ENCODE results near the gene SMYD4.
A peak's percentile ranks its signal among the peaks of the same experiment; 100 is the strongest.
"Not testable (repeated sequence)": the region's sequence is repeated elsewhere in the genome, so short reads cannot be mapped to it uniquely, and the experiment has no call there.

Gene SMYD4

DNA sequence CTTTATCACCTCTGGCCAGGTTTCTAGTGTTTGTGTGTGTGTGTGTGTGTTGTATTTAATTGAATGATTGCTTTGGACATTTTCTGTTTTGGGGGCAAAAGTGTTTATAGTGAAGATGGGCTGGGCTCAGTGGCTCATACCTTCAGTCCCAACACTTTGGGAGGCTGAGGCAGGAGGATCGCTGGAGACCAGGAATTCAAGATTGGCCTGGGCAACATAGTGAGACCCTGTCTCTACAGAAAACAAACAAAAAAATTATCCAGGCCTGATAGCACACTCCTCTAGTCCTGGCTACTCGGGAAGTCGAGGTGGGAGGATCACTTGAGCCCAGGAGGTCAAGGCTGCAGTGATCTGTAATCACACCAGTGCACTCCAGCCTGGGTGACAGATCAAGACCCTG, 37.6 kb upstream of the SMYD4 start:
- DNase-seq = no peak
- Histone ChIP-seq H3K4me1 (ENCODE audit: control insufficient read depth, insufficient read depth, low read length, poor library complexity, severe bottlenecking) (peaks cover 24% of the 10 kb centered on the region), H3K27me3 (replicated peaks; ENCODE audit: control insufficient read depth, insufficient read depth, low read length, poor library complexity, severe bottlenecking) (no peaks in the 10 kb centered on the region), H3K27ac (ENCODE audit: insufficient read depth, low read length, poor library complexity, severe bottlenecking) (no peak overlapping the region), H3K9me3 (ENCODE audit: control insufficient read depth, low read length) (no peaks in the 10 kb centered on the region), H3K36me3 (ENCODE audit: control insufficient read depth, insufficient read depth, low read length) (no peaks in the 10 kb centered on the region), H3K4me3 (ENCODE audit: insufficient read depth, low read depth, low read length, poor library complexity, severe bottlenecking) (no peak overlapping the region)

DNA sequence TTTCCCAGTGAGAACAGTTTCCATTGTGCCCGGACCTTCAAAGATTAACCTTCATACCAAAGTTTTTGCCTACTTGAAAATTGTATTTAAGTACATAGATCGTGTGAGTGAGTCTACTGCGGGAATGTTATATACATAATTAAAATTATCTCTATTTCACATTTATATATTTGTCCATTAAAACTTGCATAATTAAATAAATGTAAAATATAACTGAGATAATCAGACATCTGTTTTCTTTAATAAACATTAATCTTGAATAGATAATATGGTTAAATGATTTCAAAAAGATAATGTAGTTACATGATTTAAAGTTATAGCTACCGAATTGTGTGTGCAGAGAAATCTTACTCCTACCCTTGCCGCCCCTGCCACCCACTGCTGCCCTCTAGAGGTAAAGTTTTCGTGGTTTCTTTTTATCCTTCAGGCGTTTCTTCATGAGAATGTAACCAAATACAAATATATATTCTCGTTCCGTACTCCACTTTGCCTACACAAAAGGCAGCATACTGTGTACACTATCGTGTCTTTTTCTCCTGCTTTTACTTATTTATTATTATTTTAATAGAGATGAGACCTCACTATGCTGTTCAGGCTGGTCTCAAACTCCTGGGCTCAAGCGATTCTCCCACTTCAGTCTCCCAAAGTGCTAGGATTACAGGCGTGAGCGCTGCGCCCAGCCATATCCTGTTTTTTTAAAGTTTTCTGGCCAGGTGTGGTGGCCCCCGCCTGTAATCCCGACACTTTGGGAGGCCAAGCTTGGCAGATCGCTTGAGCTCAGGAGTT, 35.7 kb upstream of the SMYD4 start:
- peak in 2 of 3 donors; percentile 16 to 28 for DNase-seq
- Histone ChIP-seq H3K27ac (ENCODE audit: insufficient read depth, low read length, poor library complexity, severe bottlenecking) (no peak overlapping the region), H3K9me3 (ENCODE audit: control insufficient read depth, low read length) (no peaks in the 10 kb centered on the region), H3K27me3 (replicated peaks; ENCODE audit: control insufficient read depth, insufficient read depth, low read length, poor library complexity, severe bottlenecking) (no peaks in the 10 kb centered on the region), H3K4me1 (ENCODE audit: control insufficient read depth, insufficient read depth, low read length, poor library complexity, severe bottlenecking) (peaks cover 8% of the 10 kb centered on the region), H3K36me3 (ENCODE audit: control insufficient read depth, insufficient read depth, low read length) (no peaks in the 10 kb centered on the region), H3K4me3 (ENCODE audit: insufficient read depth, low read depth, low read length, poor library complexity, severe bottlenecking) (no peak overlapping the region)

DNA sequence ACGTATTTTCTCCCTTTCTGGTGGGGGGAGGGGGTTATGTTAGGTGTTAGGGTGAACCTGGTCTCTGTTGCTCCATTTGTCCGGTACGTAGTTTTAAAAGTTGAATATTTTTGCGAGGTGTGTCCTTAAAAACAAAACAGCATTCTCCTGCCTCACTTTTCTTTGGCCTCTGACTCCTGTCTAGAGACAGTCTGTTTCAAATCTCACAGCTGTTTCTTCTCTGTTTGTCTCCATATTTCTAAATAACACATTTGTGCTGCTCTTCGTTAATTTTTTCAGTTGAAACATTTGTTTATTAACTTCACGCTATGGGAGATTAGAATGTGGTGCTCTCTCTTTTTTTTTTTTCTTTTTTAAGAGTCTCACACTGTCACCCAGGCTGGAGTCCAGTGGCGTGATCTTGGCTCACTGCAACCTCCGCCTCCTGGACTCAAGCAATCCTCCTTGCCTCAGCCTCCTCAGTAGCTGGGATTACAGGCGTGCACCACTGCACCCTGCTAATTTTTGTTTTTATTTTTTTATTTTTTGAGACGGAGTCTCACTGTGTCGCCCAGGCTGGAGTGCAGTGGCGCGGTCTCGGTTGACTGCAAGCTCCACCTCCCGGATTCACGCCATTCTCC, 31.8 kb upstream of the SMYD4 start:
- H3K4me1 ChIP-seq (ENCODE audit: control insufficient read depth, insufficient read depth, low read length, poor library complexity, severe bottlenecking) = no peaks in the 10 kb centered on the region
- H3K4me3 ChIP-seq (ENCODE audit: insufficient read depth, low read depth, low read length, poor library complexity, severe bottlenecking) = no peak overlapping the region
- H3K9me3 ChIP-seq (ENCODE audit: control insufficient read depth, low read length) = no peaks in the 10 kb centered on the region
- no peak overlapping the region for H3K27ac ChIP-seq (ENCODE audit: insufficient read depth, low read length, poor library complexity, severe bottlenecking)
- H3K27me3 ChIP-seq (replicated peaks; ENCODE audit: control insufficient read depth, insufficient read depth, low read length, poor library complexity, severe bottlenecking) = no peaks in the 10 kb centered on the region
- no peak for DNase-seq
- no peaks in the 10 kb centered on the region for H3K36me3 ChIP-seq (ENCODE audit: control insufficient read depth, insufficient read depth, low read length)

DNA sequence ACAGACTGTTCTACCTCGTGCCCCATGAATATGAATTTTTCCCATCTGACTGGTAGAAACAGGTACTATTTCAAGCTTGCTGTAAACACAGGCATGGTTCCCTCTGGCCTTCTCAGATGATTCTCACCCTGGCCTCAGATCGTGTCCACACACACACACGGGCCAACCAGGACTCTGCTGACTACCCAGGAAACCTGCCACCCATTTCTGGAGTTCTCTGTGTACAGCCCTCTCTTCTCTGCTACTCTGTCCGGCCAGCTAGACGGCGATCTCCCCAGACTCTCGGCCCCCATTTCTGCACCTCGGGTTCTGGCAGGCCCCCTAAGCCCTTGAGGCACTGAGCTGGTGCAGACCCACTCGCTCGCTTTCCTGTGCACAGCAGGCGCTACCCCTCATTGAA, 31.3 kb upstream of the SMYD4 start:
- no peaks in the 10 kb centered on the region for H3K27me3 ChIP-seq (replicated peaks; ENCODE audit: control insufficient read depth, insufficient read depth, low read length, poor library complexity, severe bottlenecking)
- H3K4me1 ChIP-seq (ENCODE audit: control insufficient read depth, insufficient read depth, low read length, poor library complexity, severe bottlenecking) = no peaks in the 10 kb centered on the region
- no peaks in the 10 kb centered on the region for H3K36me3 ChIP-seq (ENCODE audit: control insufficient read depth, insufficient read depth, low read length)
- H3K9me3 ChIP-seq (ENCODE audit: control insufficient read depth, low read length) = no peaks in the 10 kb centered on the region
- no peak for DNase-seq
- H3K4me3 ChIP-seq (ENCODE audit: insufficient read depth, low read depth, low read length, poor library complexity, severe bottlenecking) = no peak overlapping the region
- no peak overlapping the region for H3K27ac ChIP-seq (ENCODE audit: insufficient read depth, low read length, poor library complexity, severe bottlenecking)

DNA sequence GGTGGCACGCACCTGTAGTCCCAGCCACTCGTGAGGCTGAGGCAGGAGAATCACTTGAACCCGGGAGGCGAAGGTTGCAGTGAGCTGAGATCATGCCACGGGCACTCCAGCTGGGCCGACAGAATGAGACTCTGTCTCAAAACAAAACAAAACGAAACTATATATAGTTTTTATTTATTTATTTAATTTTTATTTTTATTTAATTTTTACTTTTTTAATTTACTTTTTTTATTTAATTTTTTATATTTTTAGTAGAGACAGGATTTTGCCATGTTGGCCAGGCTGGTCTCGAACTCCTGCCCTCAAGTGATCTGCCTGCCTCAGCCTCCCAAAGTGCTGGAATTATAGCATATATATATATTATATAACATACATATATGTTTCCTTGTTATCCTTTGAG, 26.8 kb upstream of the SMYD4 start:
- H3K27me3 ChIP-seq (replicated peaks; ENCODE audit: control insufficient read depth, insufficient read depth, low read length, poor library complexity, severe bottlenecking); H3K9me3 ChIP-seq (ENCODE audit: control insufficient read depth, low read length); H3K4me1 ChIP-seq (ENCODE audit: control insufficient read depth, insufficient read depth, low read length, poor library complexity, severe bottlenecking); H3K27ac ChIP-seq (ENCODE audit: insufficient read depth, low read length, poor library complexity, severe bottlenecking); DNase-seq; H3K4me3 ChIP-seq (ENCODE audit: insufficient read depth, low read depth, low read length, poor library complexity, severe bottlenecking): not testable (repeated sequence)
- H3K36me3 ChIP-seq (ENCODE audit: control insufficient read depth, insufficient read depth, low read length) = peaks cover 25% of the 10 kb centered on the region

DNA sequence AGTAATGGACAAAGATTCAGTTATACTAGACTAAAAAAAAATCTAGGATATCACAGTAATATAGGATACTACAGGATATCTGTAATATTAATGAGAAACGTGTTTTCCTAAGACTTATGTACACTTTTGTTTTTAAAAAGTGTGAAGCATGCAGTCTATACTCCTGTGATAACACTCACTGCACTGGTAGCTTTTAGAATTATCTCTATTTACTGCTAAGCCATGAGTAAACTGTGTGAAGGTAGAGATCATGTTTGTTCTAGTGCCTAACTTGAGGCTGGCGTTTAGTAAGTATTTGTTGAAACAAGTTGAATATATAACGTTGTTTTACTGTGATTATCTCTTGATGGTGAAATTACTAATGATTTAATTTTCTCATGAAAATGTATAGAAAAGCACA, 24.0 kb upstream of the SMYD4 start:
- no peak for DNase-seq
- Histone ChIP-seq H3K36me3 (ENCODE audit: control insufficient read depth, insufficient read depth, low read length) (peaks cover 32% of the 10 kb centered on the region), H3K27ac (ENCODE audit: insufficient read depth, low read length, poor library complexity, severe bottlenecking) (no peak overlapping the region), H3K4me3 (ENCODE audit: insufficient read depth, low read depth, low read length, poor library complexity, severe bottlenecking) (no peak overlapping the region), H3K27me3 (replicated peaks; ENCODE audit: control insufficient read depth, insufficient read depth, low read length, poor library complexity, severe bottlenecking) (no peaks in the 10 kb centered on the region), H3K9me3 (ENCODE audit: control insufficient read depth, low read length) (no peaks in the 10 kb centered on the region), H3K4me1 (ENCODE audit: control insufficient read depth, insufficient read depth, low read length, poor library complexity, severe bottlenecking) (no peaks in the 10 kb centered on the region)

DNA sequence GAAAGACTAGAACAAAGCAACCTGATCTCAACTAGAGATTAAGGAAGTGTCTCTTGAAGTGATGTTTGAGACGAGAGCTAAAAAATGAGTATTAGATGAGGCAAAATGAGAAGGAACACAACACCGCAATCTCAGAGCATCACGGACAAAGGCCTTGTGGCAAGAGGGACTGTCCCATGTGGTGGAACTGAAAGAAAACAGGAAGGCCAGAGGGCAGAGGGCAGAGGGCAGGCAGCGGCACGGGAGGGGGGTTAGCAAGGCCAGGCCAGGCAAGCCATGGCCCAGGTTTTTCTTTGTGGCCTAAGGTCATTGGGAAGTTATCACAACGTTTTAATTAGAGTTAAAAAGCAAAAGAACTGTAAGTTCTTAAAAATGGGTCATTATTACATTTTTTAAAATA, 22.6 kb upstream of the SMYD4 start:
- no peaks in the 10 kb centered on the region for H3K27me3 ChIP-seq (replicated peaks; ENCODE audit: control insufficient read depth, insufficient read depth, low read length, poor library complexity, severe bottlenecking)
- H3K36me3 ChIP-seq (ENCODE audit: control insufficient read depth, insufficient read depth, low read length) = peaks cover 35% of the 10 kb centered on the region
- no peaks in the 10 kb centered on the region for H3K4me1 ChIP-seq (ENCODE audit: control insufficient read depth, insufficient read depth, low read length, poor library complexity, severe bottlenecking)
- H3K9me3 ChIP-seq (ENCODE audit: control insufficient read depth, low read length) = no peaks in the 10 kb centered on the region
- H3K4me3 ChIP-seq (ENCODE audit: insufficient read depth, low read depth, low read length, poor library complexity, severe bottlenecking) = no peak overlapping the region
- no peak for DNase-seq
- no peak overlapping the region for H3K27ac ChIP-seq (ENCODE audit: insufficient read depth, low read length, poor library complexity, severe bottlenecking)

DNA sequence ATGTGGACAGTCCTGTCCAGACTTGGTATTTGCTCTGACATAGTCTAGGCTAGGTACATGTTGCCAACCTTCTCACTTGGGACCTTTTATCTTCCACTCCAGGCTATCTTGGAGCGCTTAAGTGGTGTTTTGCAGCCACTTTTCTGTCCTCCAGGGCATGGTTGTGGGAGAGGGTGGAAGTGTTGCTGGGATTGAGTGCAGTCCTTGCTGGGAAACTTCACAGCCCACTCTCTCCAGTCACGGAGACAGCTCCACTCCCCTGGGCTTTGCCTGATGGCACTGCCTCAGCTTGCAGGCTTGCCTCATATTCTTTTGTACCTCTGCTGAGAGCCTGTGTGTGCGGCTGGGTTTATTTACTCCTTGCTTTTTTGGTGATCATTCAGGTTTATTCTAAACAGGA, 17.5 kb upstream of the SMYD4 start:
- Histone ChIP-seq H3K9me3 (ENCODE audit: control insufficient read depth, low read length) (no peaks in the 10 kb centered on the region), H3K27me3 (replicated peaks; ENCODE audit: control insufficient read depth, insufficient read depth, low read length, poor library complexity, severe bottlenecking) (no peaks in the 10 kb centered on the region), H3K36me3 (ENCODE audit: control insufficient read depth, insufficient read depth, low read length) (peaks cover 61% of the 10 kb centered on the region), H3K4me3 (ENCODE audit: insufficient read depth, low read depth, low read length, poor library complexity, severe bottlenecking) (no peak overlapping the region), H3K27ac (ENCODE audit: insufficient read depth, low read length, poor library complexity, severe bottlenecking) (no peak overlapping the region), H3K4me1 (ENCODE audit: control insufficient read depth, insufficient read depth, low read length, poor library complexity, severe bottlenecking) (no peaks in the 10 kb centered on the region)
- no peak for DNase-seq

DNA sequence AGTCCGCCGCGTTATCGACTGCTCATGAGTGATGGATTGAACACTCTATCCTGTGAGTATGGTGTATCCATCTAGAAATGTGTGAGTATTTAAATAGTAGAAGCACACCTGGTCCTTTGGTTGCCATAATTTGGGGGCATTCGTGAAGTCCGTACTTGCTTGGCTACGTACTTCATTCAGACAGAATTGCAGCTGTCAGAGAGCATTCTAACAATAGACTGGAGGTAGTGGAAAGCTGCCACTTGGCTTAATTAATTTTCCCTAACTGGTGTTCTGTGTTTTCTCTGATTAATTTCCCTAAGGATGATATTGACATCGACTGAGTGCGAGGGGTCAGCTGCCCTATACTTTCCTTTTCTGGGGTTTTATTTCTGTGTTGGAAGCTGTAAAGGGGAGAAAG, 14.2 kb upstream of the SMYD4 start:
- no peak overlapping the region for H3K4me3 ChIP-seq (ENCODE audit: insufficient read depth, low read depth, low read length, poor library complexity, severe bottlenecking)
- no peak overlapping the region for H3K27ac ChIP-seq (ENCODE audit: insufficient read depth, low read length, poor library complexity, severe bottlenecking)
- H3K4me1 ChIP-seq (ENCODE audit: control insufficient read depth, insufficient read depth, low read length, poor library complexity, severe bottlenecking) = no peaks in the 10 kb centered on the region
- H3K36me3 ChIP-seq (ENCODE audit: control insufficient read depth, insufficient read depth, low read length) = peaks cover 55% of the 10 kb centered on the region
- no peak for DNase-seq
- H3K9me3 ChIP-seq (ENCODE audit: control insufficient read depth, low read length) = no peaks in the 10 kb centered on the region
- no peaks in the 10 kb centered on the region for H3K27me3 ChIP-seq (replicated peaks; ENCODE audit: control insufficient read depth, insufficient read depth, low read length, poor library complexity, severe bottlenecking)

DNA sequence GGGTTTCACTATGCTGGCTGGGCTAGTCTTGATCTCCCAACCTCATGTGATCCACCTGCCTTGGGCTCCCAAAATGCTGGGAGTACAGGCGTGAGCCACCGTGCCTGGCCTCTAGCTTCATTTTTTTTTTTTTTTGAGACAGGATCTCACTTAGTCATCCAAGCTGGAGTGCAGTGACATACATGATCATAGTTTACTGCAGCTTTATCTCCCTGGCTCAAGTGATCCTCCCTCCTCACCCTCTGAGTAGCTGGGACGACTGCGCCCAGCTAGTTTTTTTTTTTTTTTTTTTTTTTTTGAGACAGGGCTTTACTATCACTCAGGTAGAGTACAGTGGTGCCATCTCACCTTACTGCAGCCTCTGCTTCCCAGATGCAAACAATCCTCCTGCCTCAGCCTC, 9.8 kb upstream of the SMYD4 start:
- Histone ChIP-seq H3K36me3 (ENCODE audit: control insufficient read depth, insufficient read depth, low read length) (peaks cover 23% of the 10 kb centered on the region), H3K4me3 (ENCODE audit: insufficient read depth, low read depth, low read length, poor library complexity, severe bottlenecking) (no peak overlapping the region), H3K27ac (ENCODE audit: insufficient read depth, low read length, poor library complexity, severe bottlenecking) (no peak overlapping the region), H3K4me1 (ENCODE audit: control insufficient read depth, insufficient read depth, low read length, poor library complexity, severe bottlenecking) (no peaks in the 10 kb centered on the region), H3K9me3 (ENCODE audit: control insufficient read depth, low read length) (no peaks in the 10 kb centered on the region), H3K27me3 (replicated peaks; ENCODE audit: control insufficient read depth, insufficient read depth, low read length, poor library complexity, severe bottlenecking) (no peaks in the 10 kb centered on the region)
- no peak for DNase-seq
